ENCODE data around the gene IL15RA.

The IL15RA gene, protein sequence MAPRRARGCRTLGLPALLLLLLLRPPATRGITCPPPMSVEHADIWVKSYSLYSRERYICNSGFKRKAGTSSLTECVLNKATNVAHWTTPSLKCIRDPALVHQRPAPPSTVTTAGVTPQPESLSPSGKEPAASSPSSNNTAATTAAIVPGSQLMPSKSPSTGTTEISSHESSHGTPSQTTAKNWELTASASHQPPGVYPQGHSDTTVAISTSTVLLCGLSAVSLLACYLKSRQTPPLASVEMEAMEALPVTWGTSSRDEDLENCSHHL

GRCh38 chr10:5977471-5978229 lies at the start of gene IL15RA:
IL15RA (minus strand) TSS chr10:5977543; CDS start chr10:5977492, 51 bp downstream.
- in situ Hi-C loops (cut with MboI; ENCODE audit: low sequenced_read_pairs): no loop called here

GRCh38 chr10:6025683-6026255 lies 48.4 kb upstream of the IL15RA start:
- in situ Hi-C loops (cut with MboI; ENCODE audit: low sequenced_read_pairs): no loop called here

GRCh38 chr10:6024334-6024682 lies 47.0 kb upstream of the IL15RA start:
- in situ Hi-C loops (cut with MboI; ENCODE audit: low sequenced_read_pairs): no loop called here

DNA sequence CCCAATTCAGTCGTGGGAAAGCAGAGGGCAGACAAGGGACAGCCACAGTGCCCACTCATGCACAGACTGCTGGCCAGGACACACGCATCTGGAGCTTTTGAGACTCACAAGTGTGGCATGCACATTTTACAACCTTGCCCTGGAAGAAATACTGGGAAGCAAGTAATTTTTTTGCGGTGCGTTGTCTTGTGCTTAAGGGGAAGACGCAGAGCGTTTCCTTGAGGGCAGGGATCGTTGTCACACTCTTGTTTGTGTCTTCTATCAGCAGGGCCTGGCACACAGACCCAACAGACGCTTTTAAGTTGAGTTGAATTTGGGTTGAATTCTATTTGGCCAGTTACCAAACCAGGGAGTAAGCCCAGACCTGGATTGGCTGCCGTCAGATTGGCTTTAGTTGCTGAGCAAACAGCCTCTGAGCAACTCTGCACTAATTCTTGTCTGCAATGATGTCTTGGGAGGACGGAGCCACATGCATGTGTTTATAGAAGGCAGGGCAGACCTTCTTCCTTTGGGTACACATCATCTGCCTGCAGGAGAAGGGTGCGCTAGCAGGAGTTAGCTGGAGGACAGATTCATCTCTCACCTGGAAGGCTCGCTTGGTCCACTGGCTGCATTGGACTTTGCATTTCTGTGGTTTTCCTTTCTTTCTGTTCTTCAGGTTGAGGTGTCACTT lies 46.5 kb upstream of the IL15RA start:
- in situ Hi-C loops (cut with MboI; ENCODE audit: low sequenced_read_pairs): no loop called here

DNA sequence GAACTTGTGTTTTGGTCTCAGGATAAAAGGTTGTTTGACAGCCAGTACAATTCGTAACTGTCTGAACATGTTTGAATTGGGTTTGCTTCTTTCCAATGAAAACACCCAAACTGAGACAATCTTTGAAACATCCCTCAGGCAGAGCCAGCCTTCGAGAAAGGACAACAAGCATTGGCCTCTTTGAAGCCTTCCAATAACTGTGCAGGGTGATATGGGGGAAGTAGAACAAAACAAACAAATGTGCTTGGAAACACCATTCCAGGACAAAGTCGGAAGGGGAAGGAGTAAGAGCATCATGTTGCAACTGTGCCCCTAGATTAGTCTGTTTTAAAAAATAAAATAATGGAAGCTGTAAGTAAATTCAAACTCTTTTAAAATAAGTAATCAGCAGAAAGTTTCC lies 45.3 kb upstream of the IL15RA start:
- in situ Hi-C loops (cut with MboI; ENCODE audit: low sequenced_read_pairs): no loop called here

- in situ Hi-C loops (cut with MboI; ENCODE audit: low sequenced_read_pairs): no loop called here
Observed at GRCh38 chr10:6020826-6021225, 43.5 kb upstream of the IL15RA start.

GRCh38 chr10:6019796-6020195 lies 42.5 kb upstream of the IL15RA start:
- in situ Hi-C loops (cut with MboI; ENCODE audit: low sequenced_read_pairs): no loop called here

GRCh38 chr10:6019010-6019782 lies 41.9 kb upstream of the IL15RA start:
- in situ Hi-C loops (cut with MboI; ENCODE audit: low sequenced_read_pairs): no loop called here

GRCh38 chr10:6018422-6018821 lies 41.1 kb upstream of the IL15RA start:
- in situ Hi-C loops (cut with MboI; ENCODE audit: low sequenced_read_pairs): no loop called here

GRCh38 chr10:6017781-6018354 lies 40.5 kb upstream of the IL15RA start:
- in situ Hi-C loops (cut with MboI; ENCODE audit: low sequenced_read_pairs): no loop called here

- in situ Hi-C loops (cut with MboI; ENCODE audit: low sequenced_read_pairs): no loop called here
Observed at GRCh38 chr10:6014241-6014761, 37.0 kb upstream of the IL15RA start.

- in situ Hi-C loops (cut with MboI; ENCODE audit: low sequenced_read_pairs): no loop called here
Observed at GRCh38 chr10:6013413-6014192, 36.3 kb upstream of the IL15RA start.

DNA sequence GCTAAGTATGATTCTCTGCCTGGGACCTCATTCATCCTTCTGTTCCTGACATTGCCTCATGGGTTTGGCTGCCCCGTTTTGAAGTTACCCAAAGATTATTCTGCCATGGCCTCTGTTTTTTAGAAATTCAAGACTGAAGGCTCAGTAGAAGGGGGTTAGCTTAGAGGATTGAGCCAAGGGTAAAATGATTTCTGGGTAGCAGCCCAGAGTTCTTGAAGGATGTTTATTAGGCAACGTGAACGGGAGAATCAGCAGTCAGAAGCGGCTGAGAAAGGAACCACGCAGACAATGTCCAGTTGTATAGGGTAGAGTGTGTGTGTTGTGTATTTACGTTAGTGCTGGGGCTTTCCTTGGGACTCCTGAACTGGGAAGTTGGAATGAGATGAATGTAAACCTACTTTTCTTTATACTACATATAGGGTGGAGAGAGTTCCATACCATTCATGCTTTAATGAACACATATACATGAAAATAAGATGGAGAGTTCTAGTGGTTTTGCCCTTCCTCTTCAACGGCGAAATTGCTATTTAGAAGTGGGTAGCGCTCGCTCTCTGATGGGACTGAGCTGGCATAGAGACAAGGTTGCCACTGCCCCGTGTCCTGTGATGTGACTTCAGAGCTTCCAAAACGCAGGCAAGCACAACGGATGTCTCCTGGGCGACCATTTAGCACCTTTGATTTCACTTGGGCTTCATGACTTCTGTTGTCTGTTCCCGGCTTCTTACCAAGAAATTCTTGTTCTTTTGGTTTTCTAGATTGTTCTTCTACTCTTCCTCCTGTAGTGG lies 35.0 kb upstream of the IL15RA start:
- in situ Hi-C loops (cut with MboI; ENCODE audit: low sequenced_read_pairs): no loop called here

DNA sequence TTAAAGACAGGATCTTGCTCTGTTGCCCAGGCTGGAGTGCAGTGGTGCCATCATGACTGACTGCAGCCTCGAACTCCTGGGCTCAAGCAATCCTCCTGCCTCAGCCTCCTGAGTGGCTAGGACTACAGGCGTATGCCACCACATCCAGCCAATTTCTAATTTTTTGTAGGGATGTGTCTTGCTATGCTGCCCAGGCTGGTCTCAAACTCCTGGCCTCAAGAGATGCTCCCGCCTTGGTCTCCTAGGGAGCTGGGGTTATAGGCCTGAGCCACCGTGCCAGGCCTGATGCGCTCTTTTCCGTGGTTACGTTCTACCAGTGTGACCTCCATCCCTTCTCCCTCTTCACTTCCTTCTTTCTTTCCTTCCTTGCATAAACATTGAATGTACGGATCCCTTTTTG lies 34.2 kb upstream of the IL15RA start:
- in situ Hi-C loops (cut with MboI; ENCODE audit: low sequenced_read_pairs): no loop called here

DNA sequence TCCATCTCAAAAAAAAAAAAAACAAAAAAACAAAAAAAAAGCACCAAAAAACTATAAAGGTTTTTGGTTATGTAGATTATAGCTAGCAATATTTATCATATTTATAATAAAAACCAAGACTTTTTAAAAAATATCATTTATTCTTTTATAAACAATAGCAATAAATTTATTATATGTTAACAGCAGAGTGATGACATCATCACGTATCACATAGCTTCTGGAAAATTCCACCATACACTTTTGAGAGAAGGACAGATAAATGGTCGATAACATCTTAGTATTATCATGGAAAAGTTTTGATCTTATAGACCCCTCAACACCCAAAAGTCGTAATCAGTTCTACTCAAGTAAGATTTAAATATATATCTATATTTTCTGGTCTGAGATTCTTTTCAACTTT lies 33.2 kb upstream of the IL15RA start:
- in situ Hi-C loops (cut with MboI; ENCODE audit: low sequenced_read_pairs): no loop called here

- in situ Hi-C loops (cut with MboI; ENCODE audit: low sequenced_read_pairs): no loop called here
Observed at GRCh38 chr10:6009961-6010360, 32.6 kb upstream of the IL15RA start.

GRCh38 chr10:6009150-6009549 lies 31.8 kb upstream of the IL15RA start:
- in situ Hi-C loops (cut with MboI; ENCODE audit: low sequenced_read_pairs): no loop called here

DNA sequence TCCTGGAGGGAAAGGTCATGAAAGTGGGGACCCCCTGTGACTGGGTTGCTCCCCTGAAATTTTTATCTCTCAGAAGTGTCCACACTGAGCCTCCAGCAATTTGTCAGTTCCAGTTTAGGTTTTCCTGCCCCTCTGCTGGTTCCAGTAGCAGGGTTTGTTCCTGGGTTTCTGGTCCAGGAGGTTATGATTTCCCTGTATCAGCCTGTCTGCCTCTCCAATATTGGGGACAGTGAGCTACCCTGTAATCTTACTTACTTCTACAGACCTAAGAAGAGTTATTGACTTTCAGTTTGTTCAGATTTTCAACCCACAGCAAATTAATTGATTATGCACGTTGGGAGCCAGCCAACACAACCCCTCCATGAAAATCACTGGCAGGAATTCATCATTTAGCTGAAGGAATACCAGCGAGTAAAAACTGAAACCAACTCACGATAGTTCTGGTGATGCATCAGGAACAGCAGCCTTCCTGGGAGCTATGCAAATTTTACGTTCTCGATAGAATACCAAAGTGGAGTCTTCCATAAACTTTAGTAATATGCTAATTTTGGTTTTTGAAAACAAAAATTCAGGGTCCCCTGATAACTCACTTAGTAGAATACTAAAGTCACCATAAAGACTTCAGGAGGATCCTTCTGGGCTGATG lies 31.3 kb upstream of the IL15RA start:
- in situ Hi-C loops (cut with MboI; ENCODE audit: low sequenced_read_pairs): no loop called here
